ENCODE measurements around the gene TRIM74.
A peak's percentile ranks its signal among the peaks of the same experiment; 100 is the strongest.
"Not testable (repeated sequence)": the region's sequence is repeated elsewhere in the genome, so short reads cannot be mapped to it uniquely, and the experiment has no call there.

The TRIM74 gene

DNA sequence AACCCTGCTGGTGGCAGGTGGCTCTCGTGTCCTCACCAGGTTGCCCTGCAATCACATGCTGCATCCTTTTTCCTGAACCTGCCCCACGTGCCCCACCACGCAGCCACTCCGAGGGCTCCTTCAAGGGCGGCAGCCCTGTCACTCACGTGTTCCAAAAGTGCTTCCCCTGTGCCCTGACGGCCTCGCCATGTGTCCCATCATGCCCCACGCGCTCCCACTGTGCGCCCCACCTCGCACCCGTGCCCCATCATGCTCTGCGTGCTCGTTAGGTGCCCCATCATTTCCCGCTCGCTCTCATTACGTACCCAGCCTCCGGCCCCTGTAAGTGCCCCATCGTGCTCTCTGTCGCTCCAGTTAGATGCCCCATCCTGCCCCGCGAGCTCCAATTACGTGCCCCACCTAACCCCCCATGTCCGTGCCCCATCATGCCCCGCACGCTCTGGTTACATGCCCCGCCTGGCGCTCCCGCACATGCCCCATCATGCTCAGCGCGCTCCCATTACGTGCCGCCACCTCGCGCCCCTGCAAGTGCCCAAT lies at the start of gene TRIM74:
TSS of gene TRIM74 (minus strand) at position 487 of the 537 bp plus-strand sequence. CDS start 3,309 bp downstream, outside the sequence.
- not testable (repeated sequence) for ATAC-seq, DNase-seq

DNA sequence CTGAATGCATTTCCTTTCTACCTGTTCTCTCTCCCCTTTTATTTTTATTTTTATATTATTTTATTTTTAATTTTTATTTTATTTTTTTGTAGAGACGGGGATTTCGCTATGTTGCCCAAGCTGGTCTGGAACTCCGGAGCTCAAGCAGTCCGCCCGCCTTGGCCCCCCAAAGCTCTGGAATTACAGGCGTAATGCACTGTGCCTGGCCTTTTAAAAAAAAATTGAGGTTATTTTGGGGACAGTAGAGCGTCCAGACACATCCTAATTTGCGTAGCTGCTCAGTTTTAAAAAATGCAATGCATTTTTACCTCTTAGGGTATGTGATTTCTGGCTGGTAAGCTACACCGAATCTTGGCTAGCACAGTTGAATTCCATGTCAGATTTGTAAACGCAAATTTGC lies 37.2 kb upstream of the TRIM74 start:
- ATAC-seq = not testable (repeated sequence)
- DNase-seq = peak; percentile 5

GRCh38 chr7:73005693-73006447 lies 36.6 kb upstream of the TRIM74 start:
- DNase-seq = peak; percentile 91
- peak; percentile 92 for ATAC-seq

GRCh38 chr7:73005356-73005692 lies 36.1 kb upstream of the TRIM74 start:
- DNase-seq (peak; percentile 83), ATAC-seq (peak; percentile 94)

DNA sequence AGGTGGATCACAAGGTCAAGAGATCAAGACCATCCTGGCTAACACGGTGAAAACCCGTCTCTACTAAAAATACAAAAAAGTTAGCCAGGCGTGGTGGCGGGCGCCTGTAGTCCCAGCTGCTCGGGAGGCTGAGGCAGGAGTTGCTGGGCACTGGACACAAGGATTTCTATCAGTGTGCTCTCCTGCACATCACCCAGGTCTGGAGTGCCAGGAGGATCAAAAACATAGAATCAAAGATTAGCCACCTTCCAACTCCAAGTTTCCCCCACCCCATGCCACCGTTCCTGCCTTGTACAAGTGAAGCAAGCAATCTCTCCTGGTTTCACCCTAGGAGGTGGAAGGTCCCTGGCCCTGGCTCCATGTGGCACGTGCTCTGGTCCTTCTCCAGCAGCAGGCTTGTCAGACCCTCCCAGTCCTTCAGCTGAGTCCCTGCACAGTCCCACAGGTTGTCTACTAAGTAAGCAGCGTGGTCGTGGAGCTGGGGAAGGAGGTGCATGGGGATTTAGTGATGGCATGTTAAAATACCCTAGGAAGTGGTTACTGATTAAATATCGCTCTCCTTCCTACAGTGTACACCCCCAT lies 28.7 kb upstream of the TRIM74 start:
- ATAC-seq, DNase-seq: not testable (repeated sequence)

DNA sequence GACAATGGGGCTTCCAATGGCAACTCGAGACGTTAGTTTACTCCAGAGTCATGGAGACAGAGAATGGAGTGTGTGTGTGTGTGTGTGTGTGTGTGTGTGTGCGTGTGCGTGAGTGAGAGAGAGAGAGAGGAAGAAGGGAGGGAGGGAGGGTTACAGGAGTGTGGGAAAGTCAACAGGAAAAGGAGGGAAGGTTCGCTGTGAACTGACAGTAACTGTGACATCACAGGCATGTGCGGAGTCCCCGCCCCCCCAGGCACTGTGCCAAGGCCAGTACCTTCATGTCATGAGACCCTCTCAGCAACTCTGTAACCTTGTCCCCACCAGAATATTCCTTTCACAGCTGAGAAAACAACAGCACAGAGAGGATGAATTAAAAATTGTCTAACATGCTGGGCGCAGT lies 28.2 kb upstream of the TRIM74 start:
- ATAC-seq, DNase-seq: not testable (repeated sequence)

- DNase-seq, ATAC-seq: not testable (repeated sequence)
These were observed 26.2 kb upstream of the TRIM74 start for GRCh38 chr7:72995484-72995883.

DNA sequence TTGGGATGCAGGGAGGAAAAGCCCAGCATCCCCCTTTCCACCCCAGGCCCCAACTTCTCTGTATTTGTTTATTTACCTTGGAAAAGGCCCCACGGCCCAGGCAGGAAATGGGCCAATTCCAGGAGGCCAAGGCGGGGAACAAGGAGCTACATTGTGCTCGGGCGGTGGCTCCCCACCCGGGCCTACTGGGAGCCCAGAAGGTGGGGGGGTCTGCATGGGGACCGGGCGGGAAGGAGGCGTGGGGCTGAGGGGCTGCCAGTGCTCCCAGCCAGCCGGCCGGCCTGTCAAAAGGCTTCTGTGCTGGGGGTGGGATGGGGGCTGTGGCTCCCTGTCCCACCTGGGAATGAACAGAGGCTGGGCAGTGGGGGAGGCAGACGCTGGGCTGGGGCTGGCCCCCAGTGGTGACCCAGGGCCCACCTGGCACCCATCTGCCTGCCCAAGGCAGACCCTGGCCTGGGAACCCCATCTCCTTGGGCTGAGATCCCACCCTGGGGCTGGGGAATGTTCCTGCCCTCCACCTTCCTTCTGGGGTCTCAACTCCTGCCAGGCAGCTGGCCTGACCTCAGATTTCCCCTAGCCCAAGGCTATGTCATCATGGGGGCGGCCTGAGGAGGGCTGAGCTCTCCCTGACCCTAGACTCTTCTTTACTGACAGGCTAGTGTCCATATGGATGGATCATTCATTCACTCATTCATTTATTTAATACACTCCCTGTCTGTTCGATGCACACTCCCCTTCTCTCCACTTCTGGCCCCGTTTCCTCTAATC lies 21.1 kb upstream of the TRIM74 start:
- ATAC-seq = peak; percentile 57
- not testable (repeated sequence) for DNase-seq

- not testable (repeated sequence) for ATAC-seq, DNase-seq
These were observed 12.8 kb upstream of the TRIM74 start for GRCh38 chr7:72982084-72982483.

DNA sequence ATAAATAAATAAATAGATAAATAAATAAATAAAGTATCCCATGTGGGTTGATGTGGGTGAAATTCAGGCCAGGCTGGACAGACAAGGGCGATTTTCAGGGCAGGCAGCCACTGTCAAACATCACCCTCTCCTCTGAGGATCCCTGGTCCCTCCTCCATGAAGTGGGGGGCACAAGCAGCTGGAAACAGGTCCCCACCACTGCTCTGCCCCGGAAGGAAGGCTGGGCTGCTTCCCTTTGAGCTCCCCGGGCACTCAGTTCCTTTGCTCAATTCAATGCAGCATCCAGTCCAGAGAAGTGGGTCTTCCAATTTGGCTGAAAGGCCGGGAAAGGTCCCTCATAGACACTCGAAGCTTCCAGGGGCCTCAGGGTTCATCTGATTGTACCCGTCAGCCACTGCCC lies 11.1 kb upstream of the TRIM74 start:
- DNase-seq, ATAC-seq: not testable (repeated sequence)

GRCh38 chr7:72976434-72976833 lies 7.2 kb upstream of the TRIM74 start:
- not testable (repeated sequence) for ATAC-seq, DNase-seq

DNA sequence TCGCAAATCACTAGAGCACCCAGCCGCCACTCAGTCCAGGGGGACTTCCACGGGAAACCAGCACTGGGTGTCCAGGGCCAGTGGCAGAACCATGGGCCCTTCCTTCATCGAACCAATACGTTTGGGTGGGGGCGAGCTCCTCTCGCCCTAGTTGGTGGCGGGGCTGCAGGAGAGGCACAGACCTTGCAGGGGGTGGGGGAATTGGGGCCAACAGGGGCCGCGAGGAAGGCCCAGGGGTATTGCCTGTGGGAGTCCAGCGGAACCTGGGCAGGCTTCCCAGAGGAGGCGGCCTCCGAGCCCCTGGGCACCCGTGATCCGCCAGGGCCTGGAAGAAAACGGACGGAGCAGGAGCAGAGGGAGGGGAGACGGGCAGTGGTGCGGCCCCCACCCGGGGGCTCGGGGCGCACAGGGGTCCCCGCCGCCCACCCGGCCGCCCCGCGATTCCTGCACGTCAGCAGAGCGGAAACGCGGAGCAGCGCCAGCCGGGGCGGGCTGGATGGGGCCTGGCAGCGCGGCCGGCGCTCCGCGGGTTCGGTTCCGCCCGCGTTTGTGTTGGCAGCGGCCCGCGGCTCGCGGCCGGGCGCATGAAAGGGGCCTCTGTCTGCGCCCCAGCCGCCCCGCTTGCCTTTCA lies 6.5 kb upstream of the TRIM74 start:
- not testable (repeated sequence) for ATAC-seq

GRCh38 chr7:72974781-72975180 lies 5.5 kb upstream of the TRIM74 start:
- not testable (repeated sequence) for DNase-seq, ATAC-seq

More for the DNA sequence above, 6.5 kb upstream of the TRIM74 start:
- DNase-seq = not testable (repeated sequence)

GRCh38 chr7:72971505-72971904 lies 2.2 kb upstream of the TRIM74 start:
- not testable (repeated sequence) for DNase-seq, ATAC-seq

- not testable (repeated sequence) for DNase-seq, ATAC-seq
These were observed 422 bp upstream of the TRIM74 start for GRCh38 chr7:72969688-72970087.

DNA sequence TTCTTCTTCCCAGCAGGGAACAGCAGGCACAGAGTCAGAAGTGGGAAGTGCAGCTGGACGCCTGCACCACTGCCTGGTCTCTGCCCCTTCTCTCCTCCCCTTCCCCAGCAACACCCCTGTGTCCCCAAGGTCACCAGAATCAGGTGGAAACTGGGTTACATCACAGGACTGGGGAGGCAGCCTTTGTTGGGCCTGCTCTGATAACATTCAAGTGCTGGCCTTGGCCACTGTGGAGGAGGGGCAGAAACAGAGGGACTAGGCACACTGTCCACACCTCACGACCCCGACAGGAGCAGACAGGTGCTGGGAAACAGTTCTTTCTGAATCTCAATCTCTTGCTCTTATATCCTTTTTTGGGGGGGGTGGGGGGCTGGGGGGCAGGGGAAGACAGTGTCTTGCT lies 2.4 kb downstream of the TRIM74 start:
- DNase-seq, ATAC-seq: not testable (repeated sequence)

- ATAC-seq = peak; percentile 45
- not testable (repeated sequence) for DNase-seq
These were observed 3.9 kb downstream of the TRIM74 start for GRCh38 chr7:72965186-72965975.

DNA sequence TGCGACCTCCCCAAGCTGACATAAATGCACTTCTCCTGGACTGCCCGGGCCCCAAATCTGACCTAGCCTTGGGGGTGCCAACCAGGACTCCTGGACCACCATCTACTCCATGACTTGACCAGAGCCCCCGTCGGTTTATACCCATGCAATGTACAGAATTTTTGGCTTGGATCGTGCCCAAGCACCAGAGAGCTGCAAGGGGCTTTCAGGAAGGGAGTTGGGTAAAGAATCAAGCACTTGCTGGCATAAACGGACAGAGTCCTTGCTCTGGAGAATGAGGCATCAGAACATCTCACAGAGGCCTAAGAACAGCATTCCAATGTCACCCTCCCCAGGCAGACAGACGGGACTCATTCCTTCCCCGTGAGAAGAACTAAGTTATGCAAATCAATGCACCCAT lies 6.2 kb downstream of the TRIM74 start:
- not testable (repeated sequence) for DNase-seq, ATAC-seq

DNA sequence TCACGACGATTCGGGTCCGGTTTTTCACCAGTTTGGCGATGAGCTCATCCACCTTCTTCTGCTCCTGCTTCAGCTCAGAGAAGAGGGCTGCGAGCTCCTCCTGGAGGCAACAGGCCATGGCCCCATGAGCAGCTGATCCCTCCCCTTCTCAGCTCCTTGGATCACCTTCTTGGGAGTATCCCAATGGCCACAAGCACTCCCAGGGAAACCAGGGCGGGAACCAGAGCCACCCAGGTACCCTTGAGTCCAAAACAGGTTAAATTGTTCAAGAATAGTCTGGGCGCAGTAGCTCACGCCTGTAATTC lies 8.0 kb downstream of the TRIM74 start:
- not testable (repeated sequence) for ATAC-seq, DNase-seq

GRCh38 chr7:72960626-72961345 lies 8.5 kb downstream of the TRIM74 start:
- ATAC-seq, DNase-seq: not testable (repeated sequence)

Measured in stimulated activated naive CD8-positive, alpha-beta T cell treated with anti-CD3 and anti-CD28 coated beads, Interleukin-15, Interleukin-2, amounts not matched to agents 100 U/mL and 50 U/mL, for 24 hours (primary cell).